Chondrocyte (in vitro differentiated cells): Measurements from ENCODE around the gene OCA2. TPM values are rescaled to one million over a fixed set of nuclear protein-coding genes. Genes with fewer than 3 reads are reported as not detected.

Source experiments
- DNase-seq: peaks from one replicate; pipeline ENCODE4 v3.0.0; 2021; ENCODE audit warnings: mixed read lengths, low spot score
- H3K27ac Mint-ChIP-seq: one replicate; pipeline ENCODE4 v1.8.0; 2021; ENCODE audit warnings: mild to moderate bottlenecking, moderate library complexity, mixed read lengths; ENCODE audit not compliant: unreplicated experiment
- H3K27me3 Mint-ChIP-seq: 2 replicates; pipeline ENCODE4 v1.8.0; 2021; ENCODE audit warnings: low read depth, mixed read lengths
- H3K36me3 Mint-ChIP-seq: 2 replicates; pipeline ENCODE4 v1.8.0; 2021; ENCODE audit warnings: low read depth, mixed read lengths
- H3K4me1 Mint-ChIP-seq: 2 replicates; pipeline ENCODE4 v1.8.0; 2021; ENCODE audit warnings: low read depth, mild to moderate bottlenecking, mixed read lengths
- H3K4me3 Mint-ChIP-seq: one replicate; pipeline ENCODE4 v1.8.0; 2021; ENCODE audit warnings: mild to moderate bottlenecking, moderate library complexity, mixed read lengths; ENCODE audit not compliant: unreplicated experiment
- H3K9me3 Mint-ChIP-seq: 2 replicates; pipeline ENCODE4 v1.8.0; 2021; ENCODE audit warnings: low read depth, mixed read lengths
- total RNA-seq: library from RNA; stranded (reverse); gene quantifications from 3 replicates; pipeline ENCODE4 v1.2.1, GENCODE V29; 2021
- TF ChIP-seq, protein P1 (sequence below): fragments of 200-600 bp; sonication (generic); IDR thresholded peaks from 2 replicates; pipeline ENCODE4 v1.5.0; 2021; ENCODE audit warnings: antibody characterized with exemption, mild to moderate bottlenecking, moderate library complexity

OCA2 gene
- total RNA-seq, 1 donor from 2014 or later: 0.75 TPM

DNA sequence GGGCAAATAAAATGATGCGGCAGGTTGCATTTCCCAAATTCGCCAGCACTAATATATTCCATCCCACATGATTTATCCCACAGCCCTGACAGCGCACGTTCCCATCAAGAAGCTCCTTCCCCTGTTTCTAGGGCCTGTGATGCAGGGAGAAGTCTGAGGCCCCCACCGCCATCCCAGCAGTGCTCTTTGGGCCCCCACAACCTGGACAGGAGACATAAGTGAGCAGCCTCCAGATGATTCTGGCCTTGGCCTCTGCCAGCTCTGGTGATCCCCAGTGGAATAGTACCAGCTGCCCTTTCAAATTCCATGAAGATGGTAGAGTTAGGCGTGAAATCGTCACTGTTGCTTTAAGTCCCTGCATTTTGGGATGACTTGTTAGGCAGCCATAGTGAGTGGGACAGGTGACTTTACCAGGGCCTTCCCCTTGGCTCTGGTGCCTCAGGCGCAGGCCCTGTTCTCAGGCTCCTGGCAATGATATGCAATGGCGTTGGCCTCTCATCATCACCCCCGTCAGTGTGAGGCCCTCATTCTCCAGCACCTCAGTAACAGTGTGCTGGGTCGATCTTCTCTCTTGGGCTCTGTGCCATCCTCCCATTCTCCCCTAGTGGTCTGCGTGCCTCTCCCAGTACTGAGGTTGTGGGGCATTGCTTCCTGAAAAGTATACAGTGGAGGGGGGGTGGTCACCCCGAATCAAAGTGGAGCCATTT, 263.7 kb downstream of the OCA2 start:
- Mint-ChIP-seq H3K4me1 (peaks cover 13% of the 10 kb centered on the region), H3K36me3 (no peaks in the 10 kb centered on the region), H3K27ac (no peak overlapping the region), H3K4me3 (no peak overlapping the region), H3K27me3 (no peaks in the 10 kb centered on the region), H3K9me3 (no peaks in the 10 kb centered on the region)
- TF ChIP-seq, protein P1, sequence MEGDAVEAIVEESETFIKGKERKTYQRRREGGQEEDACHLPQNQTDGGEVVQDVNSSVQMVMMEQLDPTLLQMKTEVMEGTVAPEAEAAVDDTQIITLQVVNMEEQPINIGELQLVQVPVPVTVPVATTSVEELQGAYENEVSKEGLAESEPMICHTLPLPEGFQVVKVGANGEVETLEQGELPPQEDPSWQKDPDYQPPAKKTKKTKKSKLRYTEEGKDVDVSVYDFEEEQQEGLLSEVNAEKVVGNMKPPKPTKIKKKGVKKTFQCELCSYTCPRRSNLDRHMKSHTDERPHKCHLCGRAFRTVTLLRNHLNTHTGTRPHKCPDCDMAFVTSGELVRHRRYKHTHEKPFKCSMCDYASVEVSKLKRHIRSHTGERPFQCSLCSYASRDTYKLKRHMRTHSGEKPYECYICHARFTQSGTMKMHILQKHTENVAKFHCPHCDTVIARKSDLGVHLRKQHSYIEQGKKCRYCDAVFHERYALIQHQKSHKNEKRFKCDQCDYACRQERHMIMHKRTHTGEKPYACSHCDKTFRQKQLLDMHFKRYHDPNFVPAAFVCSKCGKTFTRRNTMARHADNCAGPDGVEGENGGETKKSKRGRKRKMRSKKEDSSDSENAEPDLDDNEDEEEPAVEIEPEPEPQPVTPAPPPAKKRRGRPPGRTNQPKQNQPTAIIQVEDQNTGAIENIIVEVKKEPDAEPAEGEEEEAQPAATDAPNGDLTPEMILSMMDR: no peak
- no peak for DNase-seq

DNA sequence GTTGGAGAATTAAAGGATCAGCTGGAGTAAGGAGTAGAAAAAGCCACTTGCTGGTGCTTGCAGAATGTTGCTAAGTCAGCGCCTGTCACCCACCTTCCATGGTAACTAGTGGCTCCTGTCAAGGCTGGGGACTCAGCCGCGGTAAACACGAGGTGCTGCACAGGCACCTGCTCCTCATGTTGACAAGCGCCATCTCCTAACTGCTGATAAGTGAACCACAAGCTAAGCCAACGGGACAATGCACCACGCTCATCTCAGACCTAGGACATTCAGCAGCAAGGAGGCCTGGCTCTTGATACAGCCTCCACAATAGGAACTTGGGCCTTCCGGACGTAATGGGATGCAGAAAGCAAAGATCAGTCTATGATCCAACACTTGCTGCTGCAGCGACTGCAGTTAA, 264.4 kb downstream of the OCA2 start:
- DNase-seq: no peak
- no peaks in the 10 kb centered on the region for H3K36me3 Mint-ChIP-seq
- no peak overlapping the region for H3K4me3 Mint-ChIP-seq
- H3K27ac Mint-ChIP-seq: no peak overlapping the region
- no peaks in the 10 kb centered on the region for H3K27me3 Mint-ChIP-seq
- TF ChIP-seq, protein P1: no peak
- H3K4me1 Mint-ChIP-seq: peaks cover 13% of the 10 kb centered on the region
- H3K9me3 Mint-ChIP-seq: no peaks in the 10 kb centered on the region

DNA sequence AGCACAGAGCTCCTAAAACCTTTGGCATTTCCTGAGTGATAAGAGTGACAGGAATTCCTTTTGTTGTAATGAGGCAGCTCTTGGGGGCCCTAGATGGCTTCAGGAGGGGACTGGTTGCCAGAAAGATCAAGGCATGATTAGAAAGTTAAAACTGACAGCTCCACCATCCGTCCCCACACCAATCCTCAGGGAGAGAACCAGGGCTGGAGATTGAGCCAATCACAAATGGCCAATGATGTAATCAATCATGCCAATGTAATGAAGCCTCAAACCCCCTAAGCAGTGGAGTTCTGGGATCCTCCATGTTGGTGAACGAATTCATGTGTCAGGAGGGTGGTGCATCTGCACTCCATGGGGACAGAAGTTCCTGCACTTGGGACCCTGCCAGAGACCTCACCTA, 265.1 kb downstream of the OCA2 start:
- H3K36me3 Mint-ChIP-seq: no peaks in the 10 kb centered on the region
- no peaks in the 10 kb centered on the region for H3K9me3 Mint-ChIP-seq

DNA sequence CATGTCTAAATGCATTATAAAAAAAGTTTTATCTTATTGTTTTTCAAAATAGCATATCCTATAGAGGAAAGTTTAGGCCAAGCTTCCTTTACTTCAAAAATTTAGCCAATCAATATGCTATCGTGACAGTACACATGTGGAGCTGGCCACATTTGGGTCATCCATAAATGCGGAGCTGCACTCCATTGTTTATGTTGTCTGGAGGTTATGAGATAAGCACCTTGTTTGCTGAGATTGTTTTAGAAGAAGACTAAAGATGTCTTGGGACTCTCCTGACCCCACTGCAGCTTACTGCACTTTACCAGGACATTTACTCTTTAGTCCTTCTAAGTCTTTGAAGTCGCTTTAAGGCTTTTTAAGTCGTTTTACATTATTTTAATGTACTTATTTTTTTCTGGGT, 265.9 kb downstream of the OCA2 start:
- Mint-ChIP-seq H3K9me3 (no peaks in the 10 kb centered on the region), H3K4me3 (no peak overlapping the region)
- TF ChIP-seq, protein P1: no peak

More for the DNA sequence above, 265.1 kb downstream of the OCA2 start:
- H3K4me1 Mint-ChIP-seq: peaks cover 9% of the 10 kb centered on the region
- no peak overlapping the region for H3K27ac Mint-ChIP-seq
- no peak overlapping the region for H3K4me3 Mint-ChIP-seq
- TF ChIP-seq, protein P1: no peak
- no peak for DNase-seq
- no peaks in the 10 kb centered on the region for H3K27me3 Mint-ChIP-seq

DNA sequence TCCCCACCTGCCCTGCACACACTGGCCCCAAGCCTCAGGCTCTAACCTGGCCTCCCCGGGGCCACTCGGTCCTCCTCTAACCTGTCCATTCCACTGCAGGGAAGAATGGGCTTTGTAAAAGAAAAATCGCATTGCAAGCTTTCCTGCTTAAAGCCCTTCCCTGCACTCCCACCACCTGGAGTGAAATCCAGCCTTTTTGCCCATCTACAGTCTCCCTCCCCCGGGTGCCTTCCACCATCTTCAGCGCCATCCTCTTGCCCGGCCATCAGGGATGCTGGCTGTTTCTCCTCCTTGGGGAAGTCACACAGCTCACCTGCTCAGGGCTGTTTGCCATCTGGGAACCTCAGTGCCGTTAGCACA, 266.9 kb downstream of the OCA2 start:
- no peak for DNase-seq
- Mint-ChIP-seq H3K27ac (no peak overlapping the region), H3K27me3 (no peaks in the 10 kb centered on the region), H3K4me1 (peaks cover 16% of the 10 kb centered on the region), H3K4me3 (no peak overlapping the region), H3K9me3 (no peaks in the 10 kb centered on the region), H3K36me3 (no peaks in the 10 kb centered on the region)
- TF ChIP-seq, protein P1: no peak

More for the DNA sequence above, 265.9 kb downstream of the OCA2 start:
- Mint-ChIP-seq H3K36me3 (no peaks in the 10 kb centered on the region), H3K27me3 (no peaks in the 10 kb centered on the region), H3K4me1 (peaks cover 13% of the 10 kb centered on the region), H3K27ac (no peak overlapping the region)
- no peak for DNase-seq
